ENCODE data around the gene MSMO1. TPM values are rescaled to one million over a fixed set of nuclear protein-coding genes. Genes with fewer than 3 reads are reported as not detected.

MSMO1 gene
- total and polyA plus RNA-seq, 2 donors (not counting 3 experiments of a cell fraction or from before 2014, with no cell fraction given), result 74.3 to 109 TPM

GRCh38 chr4:165330071-165330470 lies 2.6 kb downstream of the MSMO1 start:
- peak overlapping the region; percentile 92 for H3K4me2 ChIP-seq (ENCODE audit: insufficient read depth, low read length)
- intact Hi-C loops (cut with micrococcal nuclease), result no loop called here
- peaks cover 76% of the 10 kb centered on the region for H3K79me2 ChIP-seq (ENCODE audit: control insufficient read depth, insufficient read depth, low read length)
- H3K9ac ChIP-seq (replicated peaks; ENCODE audit: extremely low read depth, insufficient read depth, low read length), result no peak overlapping the region
- H3K4me1 ChIP-seq (ENCODE audit: control insufficient read depth, extremely low read depth, insufficient read depth, low read length), result peaks cover 64% of the 10 kb centered on the region
- CTCF ChIA-PET, result interaction anchor here (0.6 to 8.8 kb wide), 3 partner anchors 44 to 199 kb away, joined by 3 to 50 read pairs (median 4); no protein-coding TSS in a partner anchor
- FAIRE-seq (no peak), DNase-seq (ENCODE audit: low read depth, low spot score) (no peak)
- TF ChIP-seq MAX (IDR thresholded peaks at IDR 0.05; ENCODE audit: insufficient read depth, insufficient read length), result no peak
- no peak for TF ChIP-seq MYC (IDR thresholded peaks at IDR 0.05; ENCODE audit: low read depth, low read length)
- TF ChIP-seq FOS (IDR thresholded peaks at IDR 0.05; ENCODE audit: borderline replicate concordance, insufficient read depth, low read length), result no peak
- TF ChIP-seq JUN (IDR thresholded peaks at IDR 0.05; ENCODE audit: borderline replicate concordance, insufficient read depth, insufficient read length, low read depth), result no peak
- TF ChIP-seq GATA2 (IDR thresholded peaks at IDR 0.05; ENCODE audit: insufficient read depth, insufficient read length, low read depth, low read length), result no peak
- TF ChIP-seq, protein P1, sequence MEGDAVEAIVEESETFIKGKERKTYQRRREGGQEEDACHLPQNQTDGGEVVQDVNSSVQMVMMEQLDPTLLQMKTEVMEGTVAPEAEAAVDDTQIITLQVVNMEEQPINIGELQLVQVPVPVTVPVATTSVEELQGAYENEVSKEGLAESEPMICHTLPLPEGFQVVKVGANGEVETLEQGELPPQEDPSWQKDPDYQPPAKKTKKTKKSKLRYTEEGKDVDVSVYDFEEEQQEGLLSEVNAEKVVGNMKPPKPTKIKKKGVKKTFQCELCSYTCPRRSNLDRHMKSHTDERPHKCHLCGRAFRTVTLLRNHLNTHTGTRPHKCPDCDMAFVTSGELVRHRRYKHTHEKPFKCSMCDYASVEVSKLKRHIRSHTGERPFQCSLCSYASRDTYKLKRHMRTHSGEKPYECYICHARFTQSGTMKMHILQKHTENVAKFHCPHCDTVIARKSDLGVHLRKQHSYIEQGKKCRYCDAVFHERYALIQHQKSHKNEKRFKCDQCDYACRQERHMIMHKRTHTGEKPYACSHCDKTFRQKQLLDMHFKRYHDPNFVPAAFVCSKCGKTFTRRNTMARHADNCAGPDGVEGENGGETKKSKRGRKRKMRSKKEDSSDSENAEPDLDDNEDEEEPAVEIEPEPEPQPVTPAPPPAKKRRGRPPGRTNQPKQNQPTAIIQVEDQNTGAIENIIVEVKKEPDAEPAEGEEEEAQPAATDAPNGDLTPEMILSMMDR (IDR thresholded peaks at IDR 0.05; ENCODE audit: extremely low read depth in 1 of 2, insufficient read depth in 1 of 2, low read depth in 1 of 2, low read length in 2 of 2), result no peak
- no peak for TF ChIP-seq POLR2A (IDR thresholded peaks at IDR 0.05; ENCODE audit: low read depth, low read length)
- no peak for TF ChIP-seq EZH2 (IDR thresholded peaks at IDR 0.05; ENCODE audit: borderline replicate concordance, low read depth, low read length, severe bottlenecking)
- TF ChIP-seq POLR2AphosphoS5 (IDR thresholded peaks at IDR 0.05; ENCODE audit: insufficient read depth, low read depth, low read length), result no peak
- H3K9me1 ChIP-seq (replicated peaks; ENCODE audit: control insufficient read depth, extremely low read depth, insufficient read depth, low read length), result no peaks in the 10 kb centered on the region
- dilution Hi-C loops (cut with MboI; ENCODE audit: extremely low pct_ligation_motif_present, low sequenced_read_pairs), result no loop called here
- POLR2A ChIA-PET, result interaction anchor here (1.5 kb wide), 1 partner anchor 20 kb away, joined by 3 read pairs; no protein-coding TSS in a partner anchor
- H3K4me3 ChIP-seq (replicated peaks in 1 of 3; ENCODE audit: insufficient read depth in 1 of 3, low read depth in 1 of 3, low read length in 3 of 3), result peak overlapping the region in 1 of 3 experiments; percentile 98
- peaks cover 0 to 9% of the 10 kb centered on the region in 2 experiments for H3K36me3 ChIP-seq (ENCODE audit: control insufficient read depth in 2 of 2, extremely low read depth in 1 of 2, insufficient read depth in 2 of 2, low read length in 2 of 2)
- H2AFZ ChIP-seq (ENCODE audit: low read depth, low read length), result no peak overlapping the region
- H4K20me1 ChIP-seq (replicated peaks; ENCODE audit: control insufficient read depth, extremely low read depth, insufficient read depth, low read length), result peaks cover 4% of the 10 kb centered on the region
- no peaks in the 10 kb centered on the region for H3K27me3 ChIP-seq (ENCODE audit: control insufficient read depth in 2 of 2, insufficient read depth in 2 of 2, low read length in 2 of 2)
- H3K9me3 ChIP-seq (replicated peaks; ENCODE audit: control insufficient read depth, insufficient read depth, low read length), result peaks cover 3% of the 10 kb centered on the region
- BruUV-seq (replicated peaks), result no TSS peak
- no peak overlapping the region for H3K27ac ChIP-seq (ENCODE audit: insufficient read depth, low read depth, low read length)

Measured in endothelial cell of umbilical vein (primary cell).